ENCODE measurements around the gene ACVR1B.
A peak's percentile ranks its signal among the peaks of the same experiment; 100 is the strongest.

The ACVR1B gene

DNA sequence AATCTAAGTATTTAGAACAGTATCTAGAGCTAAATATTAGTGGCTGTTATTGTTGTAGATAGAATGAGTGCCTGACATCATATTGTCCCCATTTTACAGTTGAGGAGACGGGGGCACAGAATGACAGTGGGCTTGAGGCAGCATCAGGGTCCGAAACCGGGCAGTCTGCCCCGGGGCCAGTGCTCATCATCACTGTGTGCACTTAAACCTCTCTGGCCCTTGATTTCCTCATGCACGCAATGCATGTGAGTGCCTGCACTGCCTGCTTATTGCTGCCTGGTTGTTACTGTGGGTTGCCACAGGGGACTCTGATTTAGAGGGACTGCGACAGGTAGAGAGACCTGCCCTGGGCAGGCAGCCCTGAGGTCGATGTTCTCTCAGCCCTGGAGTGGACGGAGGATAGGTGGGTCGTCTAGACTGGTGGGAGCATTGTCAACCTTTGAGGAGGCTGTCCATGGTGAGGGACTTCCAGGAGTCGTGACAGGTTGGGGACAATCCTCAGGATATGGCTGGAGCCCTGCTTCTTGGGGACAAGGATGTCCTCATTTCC lies 34.4 kb upstream of the ACVR1B start:
- no peak for DNase-seq (ENCODE audit: low spot score)

- DNase-seq (ENCODE audit: low spot score): no peak
Observed at GRCh38 chr12:51917746-51918453, 33.6 kb upstream of the ACVR1B start.

- DNase-seq (ENCODE audit: low spot score): no peak
Observed at GRCh38 chr12:51920046-51920445, 31.5 kb upstream of the ACVR1B start.

DNA sequence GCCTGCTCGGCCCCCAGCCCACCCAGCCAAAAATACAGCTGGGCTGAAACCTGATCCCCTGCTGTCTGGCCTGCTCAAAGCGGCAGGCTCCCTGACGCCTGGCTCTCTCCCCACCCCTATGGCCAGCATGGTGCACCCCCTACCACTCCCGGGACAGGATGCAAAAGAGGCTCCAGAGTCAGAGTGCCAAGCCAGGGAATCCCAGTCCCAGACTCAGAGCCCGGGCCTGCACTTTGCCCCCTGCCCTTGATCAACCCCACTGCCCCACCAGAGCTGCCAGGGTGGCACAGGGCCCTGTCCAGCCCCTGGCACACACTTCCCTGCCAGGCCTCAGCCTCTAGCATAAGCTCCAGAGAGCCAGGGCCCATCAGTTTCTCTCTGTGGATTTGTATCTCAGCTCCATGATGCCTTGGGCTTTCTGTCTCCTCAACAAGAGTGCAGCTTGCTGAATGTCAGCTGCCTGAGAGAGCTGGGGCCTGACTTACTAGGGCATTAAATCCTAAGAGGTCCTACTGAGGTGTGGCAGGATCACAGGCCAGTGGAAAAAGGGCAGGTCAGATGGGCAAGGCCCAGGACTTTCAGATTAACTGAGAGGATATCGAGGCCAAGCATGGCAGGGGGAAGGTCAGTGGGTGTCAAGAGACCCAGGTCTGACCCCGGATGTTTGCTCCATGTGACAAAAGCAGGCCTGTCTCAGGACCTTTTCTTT lies 30.3 kb upstream of the ACVR1B start:
- DNase-seq (ENCODE audit: low spot score): no peak

DNA sequence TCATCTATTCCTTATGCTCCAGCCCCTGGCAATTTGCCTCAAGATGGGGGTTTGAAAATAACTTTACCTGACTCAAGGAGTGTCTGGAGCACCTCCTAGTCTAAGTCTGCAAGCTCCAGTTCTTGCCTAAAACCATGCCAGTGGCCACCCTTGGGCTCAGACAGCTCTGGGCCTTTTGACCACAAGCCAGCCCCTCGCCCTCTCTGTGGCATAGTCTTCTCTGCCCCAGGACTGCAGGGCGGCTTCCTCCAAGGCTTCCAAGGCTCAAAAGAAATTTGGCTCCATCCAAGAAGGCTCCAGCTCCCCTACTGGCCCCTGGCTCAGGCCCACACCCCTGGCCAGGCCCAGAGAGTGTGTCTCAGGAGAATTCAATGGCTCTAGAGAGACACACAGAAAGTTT lies 29.4 kb upstream of the ACVR1B start:
- DNase-seq (ENCODE audit: low spot score): no peak

- peak; percentile 68 for DNase-seq (ENCODE audit: low spot score)
Observed at GRCh38 chr12:51922762-51923505, 28.6 kb upstream of the ACVR1B start.

DNA sequence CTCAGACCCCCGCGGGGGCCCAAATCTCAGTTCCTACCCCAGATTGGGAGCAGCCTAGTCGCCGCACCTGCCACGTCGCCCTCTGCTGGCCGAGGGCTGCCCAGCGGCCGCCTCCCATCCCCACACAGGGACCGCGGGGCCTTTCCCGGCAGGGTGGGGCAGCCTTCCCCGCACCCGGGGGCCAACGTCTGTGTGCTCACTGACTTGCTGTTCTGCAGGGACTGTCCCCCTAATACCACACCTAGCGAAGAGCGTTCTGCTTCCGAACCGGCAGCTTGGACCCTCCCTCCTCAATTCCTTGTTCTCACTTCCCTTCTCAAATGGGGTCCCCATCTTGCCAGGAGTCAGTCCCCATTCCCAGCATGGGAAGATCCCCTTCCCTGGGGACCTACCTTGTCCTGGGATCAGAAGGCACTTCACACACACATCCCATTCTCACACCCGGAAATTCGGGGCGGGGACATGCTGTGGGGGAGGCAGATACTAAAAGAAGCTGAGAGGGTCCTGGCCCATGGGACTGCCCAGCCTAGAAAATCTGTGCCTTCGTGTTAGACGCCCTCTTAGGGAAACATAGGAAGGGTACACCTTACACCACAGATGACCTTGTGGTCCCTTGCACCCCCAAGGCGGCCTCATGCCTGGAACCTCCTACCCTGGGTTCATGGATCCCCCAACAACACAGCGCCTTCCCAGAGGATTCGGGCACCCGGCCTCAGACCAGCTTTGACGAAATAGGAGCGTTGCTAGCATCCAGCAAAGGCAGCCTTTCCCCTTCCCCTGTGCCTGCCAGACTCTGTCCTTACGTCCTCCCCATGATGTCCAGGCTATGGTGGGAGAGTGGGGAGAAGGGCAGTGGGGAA lies 27.8 kb upstream of the ACVR1B start:
- peak; percentile 67 for DNase-seq (ENCODE audit: low spot score)

- no peak for DNase-seq (ENCODE audit: low spot score)
Observed at GRCh38 chr12:51924551-51925319, 26.8 kb upstream of the ACVR1B start.

- DNase-seq (ENCODE audit: low spot score): no peak
Observed at GRCh38 chr12:51925346-51926063, 26.0 kb upstream of the ACVR1B start.

DNA sequence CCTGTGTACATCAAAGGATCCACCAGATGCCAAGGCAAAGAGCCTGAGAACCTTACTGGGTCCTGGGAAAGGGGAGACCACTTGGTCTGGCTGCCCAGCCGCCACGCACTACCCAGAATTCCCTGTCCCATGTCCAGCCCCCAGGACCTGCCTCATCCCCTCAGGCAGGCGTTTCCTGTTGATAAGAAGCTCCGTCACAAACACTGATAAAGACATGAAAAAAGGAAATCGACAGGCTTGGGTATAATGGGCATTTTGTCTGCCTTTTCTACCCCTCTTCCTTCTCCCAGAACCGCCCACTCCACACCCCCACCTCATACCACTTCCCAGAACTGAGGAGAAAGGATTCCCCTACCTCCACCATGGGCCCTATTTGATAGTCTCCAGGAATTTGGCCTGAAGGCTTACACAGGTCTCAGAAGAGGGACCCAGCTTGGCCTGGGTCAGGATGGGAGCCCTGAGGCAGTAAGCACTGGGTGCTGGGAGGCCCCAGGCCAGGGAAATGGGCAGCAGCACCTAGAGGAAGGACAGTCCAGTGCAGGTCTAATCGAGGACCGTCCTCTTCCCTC lies 25.4 kb upstream of the ACVR1B start:
- no peak for DNase-seq (ENCODE audit: low spot score)

DNA sequence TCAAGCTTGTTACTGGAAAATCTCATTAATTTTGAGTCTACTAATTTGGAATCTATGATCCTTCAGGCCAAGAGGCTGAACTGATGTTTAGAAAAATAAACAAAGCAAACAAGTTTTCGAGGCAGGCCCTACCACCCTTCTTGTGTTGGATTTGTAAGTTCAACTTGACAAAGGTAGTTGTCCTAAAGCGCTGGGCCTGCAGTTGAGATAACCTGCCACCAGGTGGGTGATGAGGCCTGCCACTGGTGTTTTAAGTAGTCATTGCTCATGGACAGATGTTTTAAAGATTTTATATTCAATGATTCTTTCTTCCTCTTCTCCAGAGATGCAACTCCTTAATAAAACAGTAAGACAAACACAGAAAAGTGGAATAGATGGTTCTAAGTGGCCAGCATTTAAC lies 24.8 kb upstream of the ACVR1B start:
- no peak for DNase-seq (ENCODE audit: low spot score)

- DNase-seq (ENCODE audit: low spot score): no peak
Observed at GRCh38 chr12:51932218-51933076, 19.1 kb upstream of the ACVR1B start.

GRCh38 chr12:51934080-51934479 lies 17.4 kb upstream of the ACVR1B start:
- DNase-seq (ENCODE audit: low spot score): no peak

GRCh38 chr12:51937926-51938325 lies 13.6 kb upstream of the ACVR1B start:
- no peak for DNase-seq (ENCODE audit: low spot score)

GRCh38 chr12:51938726-51939125 lies 12.8 kb upstream of the ACVR1B start:
- DNase-seq (ENCODE audit: low spot score): no peak

GRCh38 chr12:51941011-51941581 lies 10.4 kb upstream of the ACVR1B start:
- no peak for DNase-seq (ENCODE audit: low spot score)

GRCh38 chr12:51941604-51942003 lies 9.9 kb upstream of the ACVR1B start:
- DNase-seq (ENCODE audit: low spot score): no peak

DNA sequence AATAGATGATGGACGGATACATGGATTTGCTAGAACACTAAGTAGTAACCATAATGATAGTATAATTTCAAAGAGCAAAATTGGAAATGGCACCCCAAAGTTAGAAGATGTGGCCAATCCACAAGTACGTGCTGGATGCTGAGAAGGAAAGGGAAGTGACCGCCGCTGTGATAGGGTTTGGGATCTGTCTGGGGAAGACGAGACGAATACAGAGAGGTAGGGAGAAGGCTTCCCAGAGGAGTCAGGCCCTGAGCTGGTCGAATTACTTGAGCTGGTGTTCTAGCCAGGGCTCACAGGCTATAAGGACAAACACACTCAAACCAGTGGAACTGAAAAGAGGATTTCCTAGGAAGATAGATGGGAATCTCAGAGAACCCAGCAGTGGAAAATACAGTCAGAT lies 9.4 kb upstream of the ACVR1B start:
- no peak for DNase-seq (ENCODE audit: low spot score)
